Measurements from ENCODE around the gene ADK.
A peak's percentile ranks its signal among the peaks of the same experiment; 100 is the strongest.
"Not testable (repeated sequence)": the region's sequence is repeated elsewhere in the genome, so short reads cannot be mapped to it uniquely, and the experiment has no call there.

The ADK gene

DNA sequence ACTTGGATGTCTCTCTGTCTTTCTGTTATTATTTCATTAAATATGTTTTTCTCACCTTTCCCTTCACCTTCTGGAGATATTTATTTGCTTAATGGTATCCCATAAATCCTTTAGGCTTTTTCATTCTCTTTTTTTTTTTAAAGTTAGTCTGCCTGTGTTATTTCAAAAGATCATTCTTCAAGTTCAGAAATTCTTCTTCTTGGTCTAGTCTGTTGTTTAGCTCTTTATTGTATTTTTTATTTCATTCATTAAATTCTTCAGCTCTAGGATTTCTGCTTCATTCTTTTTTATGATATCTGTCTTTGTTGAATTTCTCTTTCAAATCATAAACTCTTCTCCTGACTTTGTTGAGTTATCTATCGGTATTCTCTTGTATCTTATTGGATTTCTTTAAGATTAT, 363.3 kb downstream of the ADK start:
- DNase-seq (ENCODE audit: low spot score in 2 of 2) = no peak
- 0 out of 2 replicates have a peak, but pooled peaks cover 4% of the 10 kb centered on the region for H3K9me3 ChIP-seq

DNA sequence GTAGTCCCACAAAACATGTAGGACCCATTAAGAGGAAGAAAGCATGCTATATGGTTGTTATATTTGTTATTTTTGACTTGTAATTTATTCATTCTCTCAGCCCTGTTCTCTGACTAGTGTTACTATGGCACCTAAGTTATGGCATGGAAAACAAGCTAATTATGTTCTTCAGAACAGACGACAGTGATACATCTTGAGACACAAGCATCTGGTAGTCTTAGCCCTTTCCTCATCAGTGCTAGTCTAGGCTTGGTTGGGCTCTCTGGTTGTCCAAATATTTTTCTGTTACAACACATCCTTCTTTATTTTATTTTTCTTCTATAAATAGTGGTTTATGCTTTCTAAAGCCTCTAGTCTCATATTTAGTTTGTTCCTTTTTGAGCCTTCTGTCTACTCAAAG, 367.0 kb downstream of the ADK start:
- in situ Hi-C loops (cut with MboI; ENCODE audit: low sequenced_read_pairs) = no loop called here
- no peaks in the 10 kb centered on the region for H3K9me3 ChIP-seq
- no peak for DNase-seq (ENCODE audit: low spot score in 2 of 2)
- H3K36me3 ChIP-seq (replicated peaks) = no peaks in the 10 kb centered on the region
- no peaks in the 10 kb centered on the region for H3K27me3 ChIP-seq (ENCODE audit: low read depth)
- H3K4me3 ChIP-seq = no peak overlapping the region
- peaks cover 16% of the 10 kb centered on the region for H3K4me1 ChIP-seq

More for the DNA sequence above, 363.3 kb downstream of the ADK start:
- Histone ChIP-seq H3K4me3 (no peak overlapping the region), H3K36me3 (replicated peaks) (no peaks in the 10 kb centered on the region; the same call in 1 of the 2 replicates), H3K4me1 (no peaks in the 10 kb centered on the region), H3K27me3 (ENCODE audit: low read depth) (no peaks in the 10 kb centered on the region)
- in situ Hi-C loops (cut with MboI; ENCODE audit: low sequenced_read_pairs) = no loop called here

- no peak for DNase-seq (ENCODE audit: low spot score in 2 of 2)
- H3K4me3 ChIP-seq = no peak overlapping the region
- in situ Hi-C loops (cut with MboI; ENCODE audit: low sequenced_read_pairs) = no loop called here
- H3K9me3 ChIP-seq = no peaks in the 10 kb centered on the region
- H3K36me3 ChIP-seq (replicated peaks) = no peaks in the 10 kb centered on the region
- peaks cover 16% of the 10 kb centered on the region for H3K4me1 ChIP-seq
- H3K27me3 ChIP-seq (ENCODE audit: low read depth) = no peaks in the 10 kb centered on the region
These were observed 370.5 kb downstream of the ADK start for GRCh38 chr10:74521526-74521925.

GRCh38 chr10:74523199-74523598, 372.2 kb downstream of the ADK start:
- peaks cover 16% of the 10 kb centered on the region for H3K4me1 ChIP-seq
- no peaks in the 10 kb centered on the region for H3K36me3 ChIP-seq (replicated peaks)
- H3K4me3 ChIP-seq = no peak overlapping the region
- no peaks in the 10 kb centered on the region for H3K9me3 ChIP-seq
- DNase-seq (ENCODE audit: low spot score in 2 of 2) = no peak
- in situ Hi-C loops (cut with MboI; ENCODE audit: low sequenced_read_pairs) = no loop called here
- H3K27me3 ChIP-seq (ENCODE audit: low read depth) = no peaks in the 10 kb centered on the region

- in situ Hi-C loops (cut with MboI; ENCODE audit: low sequenced_read_pairs) = no loop called here
These were observed 374.9 kb downstream of the ADK start for GRCh38 chr10:74525885-74526284.

DNA sequence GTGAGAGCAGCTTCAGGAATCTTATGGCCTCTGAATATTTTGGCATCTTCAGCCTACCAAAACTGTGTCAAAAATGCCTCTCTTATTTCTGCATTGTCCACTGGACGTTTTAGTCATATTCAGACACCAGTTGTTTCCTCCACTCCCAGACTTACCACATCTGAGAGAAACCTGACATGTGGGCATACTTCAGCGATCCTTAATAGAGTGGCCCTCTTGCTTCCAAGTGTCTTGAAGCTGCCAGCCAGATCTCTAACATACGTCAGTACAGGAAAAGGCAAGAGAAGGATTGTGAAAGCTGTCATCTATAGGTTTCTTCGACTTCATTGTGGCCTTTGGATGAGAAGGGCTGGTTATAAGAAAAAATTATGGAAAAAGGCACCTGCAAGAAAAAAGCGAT, 376.6 kb downstream of the ADK start:
- H3K4me3 ChIP-seq; H3K27me3 ChIP-seq (ENCODE audit: low read depth); H3K9me3 ChIP-seq; H3K4me1 ChIP-seq; H3K36me3 ChIP-seq (replicated peaks); in situ Hi-C loops (cut with MboI; ENCODE audit: low sequenced_read_pairs); DNase-seq (ENCODE audit: low spot score in 2 of 2): not testable (repeated sequence)

More at GRCh38 chr10:74525885-74526284, 374.9 kb downstream of the ADK start:
- no peak overlapping the region for H3K4me3 ChIP-seq
- H3K9me3 ChIP-seq = no peaks in the 10 kb centered on the region
- H3K27me3 ChIP-seq (ENCODE audit: low read depth) = no peaks in the 10 kb centered on the region
- DNase-seq (ENCODE audit: low spot score in 2 of 2) = no peak
- H3K4me1 ChIP-seq = peaks cover 16% of the 10 kb centered on the region
- no peaks in the 10 kb centered on the region for H3K36me3 ChIP-seq (replicated peaks)

GRCh38 chr10:74529205-74529604, 378.2 kb downstream of the ADK start:
- in situ Hi-C loops (cut with MboI; ENCODE audit: low sequenced_read_pairs) = no loop called here
- H3K36me3 ChIP-seq (replicated peaks) = no peaks in the 10 kb centered on the region
- H3K4me1 ChIP-seq = no peaks in the 10 kb centered on the region
- no peak overlapping the region for H3K4me3 ChIP-seq
- H3K27me3 ChIP-seq (ENCODE audit: low read depth) = no peaks in the 10 kb centered on the region
- no peak for DNase-seq (ENCODE audit: low spot score in 2 of 2)
- H3K9me3 ChIP-seq = no peaks in the 10 kb centered on the region

DNA sequence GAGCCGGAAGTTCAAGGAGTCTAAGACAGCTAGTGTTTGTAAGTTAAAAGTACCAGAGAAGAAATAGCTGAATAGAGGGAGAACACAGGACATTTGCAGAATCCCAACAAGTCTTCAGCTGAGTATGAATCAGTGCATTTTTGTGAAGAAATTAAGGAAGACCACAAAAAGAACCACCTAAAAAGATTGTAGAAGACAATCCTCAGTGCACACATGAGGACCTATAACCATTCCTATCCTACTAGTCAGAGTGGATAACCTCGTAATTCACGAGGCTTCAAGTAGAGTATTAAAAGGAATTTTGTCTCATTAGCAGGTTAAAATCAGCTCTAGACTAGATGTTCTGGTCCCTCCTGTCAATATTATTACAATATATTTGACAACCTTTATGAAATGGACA, 380.0 kb downstream of the ADK start:
- no peak for DNase-seq (ENCODE audit: low spot score in 2 of 2)
- Histone ChIP-seq H3K4me3 (no peak overlapping the region), H3K27me3 (ENCODE audit: low read depth) (no peaks in the 10 kb centered on the region), H3K36me3 (replicated peaks) (no peaks in the 10 kb centered on the region), H3K9me3 (no peaks in the 10 kb centered on the region), H3K4me1 (no peaks in the 10 kb centered on the region)
- in situ Hi-C loops (cut with MboI; ENCODE audit: low sequenced_read_pairs) = no loop called here

DNA sequence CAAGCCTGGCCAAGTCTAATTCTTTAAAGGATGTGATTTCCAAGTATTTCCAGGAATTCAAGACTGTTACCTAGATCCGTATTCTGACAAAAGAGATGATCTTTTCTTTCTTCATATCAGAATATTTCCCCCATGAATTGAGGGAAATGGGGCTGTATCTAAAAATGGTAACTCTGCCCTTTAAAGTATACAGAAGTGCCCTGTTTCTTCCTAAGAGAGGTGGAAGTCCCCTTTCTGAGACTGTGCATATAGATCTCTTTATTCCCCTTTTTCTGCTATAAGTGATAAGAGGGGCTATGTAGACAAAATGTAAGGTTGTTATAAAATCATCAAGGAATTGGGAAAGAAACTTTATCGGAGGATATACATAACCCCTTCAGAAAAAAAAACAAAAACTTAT, 388.3 kb downstream of the ADK start:
- Histone ChIP-seq H3K36me3 (replicated peaks) (no peaks in the 10 kb centered on the region), H3K4me3 (no peak overlapping the region), H3K9me3 (no peaks in the 10 kb centered on the region), H3K4me1 (peaks cover 14% of the 10 kb centered on the region), H3K27me3 (ENCODE audit: low read depth) (no peaks in the 10 kb centered on the region)
- DNase-seq (ENCODE audit: low spot score in 2 of 2) = no peak
- in situ Hi-C loops (cut with MboI; ENCODE audit: low sequenced_read_pairs) = no loop called here

GRCh38 chr10:74541375-74541774, 390.4 kb downstream of the ADK start:
- H3K27me3 ChIP-seq (ENCODE audit: low read depth) = no peaks in the 10 kb centered on the region

GRCh38 chr10:74542077-74542476, 391.1 kb downstream of the ADK start:
- Histone ChIP-seq H3K27me3 (ENCODE audit: low read depth) (no peaks in the 10 kb centered on the region), H3K4me1 (peaks cover 15% of the 10 kb centered on the region), H3K36me3 (replicated peaks) (no peaks in the 10 kb centered on the region), H3K9me3 (no peaks in the 10 kb centered on the region), H3K4me3 (no peak overlapping the region)
- in situ Hi-C loops (cut with MboI; ENCODE audit: low sequenced_read_pairs) = no loop called here
- no peak for DNase-seq (ENCODE audit: low spot score in 2 of 2)

More at GRCh38 chr10:74541375-74541774, 390.4 kb downstream of the ADK start:
- in situ Hi-C loops (cut with MboI; ENCODE audit: low sequenced_read_pairs) = no loop called here
- H3K4me3 ChIP-seq = no peak overlapping the region
- H3K4me1 ChIP-seq = peaks cover 16% of the 10 kb centered on the region
- no peak for DNase-seq (ENCODE audit: low spot score in 2 of 2)
- no peaks in the 10 kb centered on the region for H3K9me3 ChIP-seq
- no peaks in the 10 kb centered on the region for H3K36me3 ChIP-seq (replicated peaks)

- peaks cover 8% of the 10 kb centered on the region for H3K4me1 ChIP-seq
- in situ Hi-C loops (cut with MboI; ENCODE audit: low sequenced_read_pairs) = no loop called here
- H3K9me3 ChIP-seq = no peaks in the 10 kb centered on the region
- no peaks in the 10 kb centered on the region for H3K36me3 ChIP-seq (replicated peaks)
- no peaks in the 10 kb centered on the region for H3K27me3 ChIP-seq (ENCODE audit: low read depth)
- DNase-seq (ENCODE audit: low spot score in 2 of 2) = no peak
- no peak overlapping the region for H3K4me3 ChIP-seq
These were observed 392.3 kb downstream of the ADK start for GRCh38 chr10:74543276-74543675.

DNA sequence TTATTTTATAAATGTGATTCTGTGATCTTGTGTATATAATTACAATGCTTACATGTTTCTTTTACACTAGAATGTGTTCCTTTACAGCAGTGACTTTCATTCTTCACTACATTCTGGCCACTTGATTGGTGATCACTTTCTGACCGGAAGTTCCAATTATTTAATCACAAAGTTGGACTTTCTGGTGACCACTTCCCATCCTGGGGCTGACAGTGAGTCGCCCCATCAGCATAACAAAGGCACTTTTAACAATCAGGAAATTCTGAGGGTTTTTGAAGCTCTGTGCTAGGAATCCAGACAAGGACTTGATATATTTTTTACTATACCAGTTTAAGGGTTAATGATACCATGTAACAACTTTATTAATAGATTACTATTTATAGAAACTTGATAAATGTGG, 393.1 kb downstream of the ADK start:
- in situ Hi-C loops (cut with MboI; ENCODE audit: low sequenced_read_pairs) = no loop called here
- H3K9me3 ChIP-seq = no peaks in the 10 kb centered on the region
- no peaks in the 10 kb centered on the region for H3K36me3 ChIP-seq (replicated peaks)
- DNase-seq (ENCODE audit: low spot score in 2 of 2) = peak in 1 of 2 experiments; percentile 31
- H3K4me1 ChIP-seq = peaks cover 8% of the 10 kb centered on the region
- H3K4me3 ChIP-seq = no peak overlapping the region
- no peaks in the 10 kb centered on the region for H3K27me3 ChIP-seq (ENCODE audit: low read depth)

- Histone ChIP-seq H3K4me3 (no peak overlapping the region), H3K36me3 (replicated peaks) (no peaks in the 10 kb centered on the region), H3K27me3 (ENCODE audit: low read depth) (no peaks in the 10 kb centered on the region)
These were observed 397.7 kb downstream of the ADK start for GRCh38 chr10:74548676-74549075.

GRCh38 chr10:74556072-74556705, 405.2 kb downstream of the ADK start:
- no peaks in the 10 kb centered on the region for H3K27me3 ChIP-seq (ENCODE audit: low read depth)
- H3K9me3 ChIP-seq = no peaks in the 10 kb centered on the region
- no peak for DNase-seq (ENCODE audit: low spot score in 2 of 2)
- no peak overlapping the region for H3K4me3 ChIP-seq
- H3K4me1 ChIP-seq = peaks cover 4% of the 10 kb centered on the region; the same call in 1 of the 2 replicates
- no peaks in the 10 kb centered on the region for H3K36me3 ChIP-seq (replicated peaks)
- in situ Hi-C loops (cut with MboI; ENCODE audit: low sequenced_read_pairs) = no loop called here

More at GRCh38 chr10:74548676-74549075, 397.7 kb downstream of the ADK start:
- DNase-seq (ENCODE audit: low spot score in 2 of 2) = no peak
- in situ Hi-C loops (cut with MboI; ENCODE audit: low sequenced_read_pairs) = no loop called here
- Histone ChIP-seq H3K4me1 (peaks cover 8% of the 10 kb centered on the region), H3K9me3 (no peaks in the 10 kb centered on the region)

Measured in HAP-1 (cell line).